HEK293T (cell line): ENCODE results near the gene STX18.

Source experiments
- ARNT ChIP-seq: fragments of 450-650 bp; IDR thresholded peaks from 2 replicates; pipeline ENCODE4 v1.6.1; 2017; ENCODE audit warnings: mild to moderate bottlenecking
- BHLHE40 ChIP-seq: fragments of 450-650 bp; IDR thresholded peaks from 2 replicates; pipeline ENCODE4 v1.6.1; 2016; ENCODE audit warnings: mild to moderate bottlenecking, moderate library complexity, borderline replicate concordance
- ELF4 ChIP-seq: fragments of 450-650 bp; IDR thresholded peaks from 2 replicates; pipeline ENCODE4 v1.6.1; 2017; ENCODE audit warnings: antibody characterized with exemption
- FOXA1 ChIP-seq: fragments of 450-650 bp; IDR thresholded peaks from 2 replicates; pipeline ENCODE4 v1.6.1; 2016; ENCODE audit warnings: mild to moderate bottlenecking
- FOXK2 ChIP-seq: fragments of 450-650 bp; IDR thresholded peaks from 2 replicates; pipeline ENCODE4 v1.6.1; 2016; ENCODE audit warnings: mild to moderate bottlenecking
- FOXM1 ChIP-seq: fragments of 450-650 bp; IDR thresholded peaks from 2 replicates; pipeline ENCODE4 v1.6.1; 2017; ENCODE audit warnings: mild to moderate bottlenecking, borderline replicate concordance
- L3MBTL2 ChIP-seq: fragments of 450-650 bp; conservative IDR thresholded peaks from 2 replicates; pipeline ENCODE4 v1.6.1; 2016; ENCODE audit warnings: mild to moderate bottlenecking
- ZNF384 ChIP-seq: fragments of 450-650 bp; IDR thresholded peaks from 2 replicates; pipeline ENCODE4 v1.6.1; 2016

- TF ChIP-seq ELF4 (no peak), ZNF384 (no peak), FOXM1 (no peak), BHLHE40 (no peak), L3MBTL2 (no peak), FOXA1 (no peak), ARNT (no peak), FOXK2 (no peak)
These were observed 95.4 kb downstream of the STX18 start for GRCh38 chr4:4446434-4446833.
